Fibroblast of mammary gland (primary cell): Measurements from ENCODE around the gene DOK7.

Source experiments
- DNase-seq: peaks from one replicate; pipeline ENCODE4 v3.0.0-alpha.2; 2010; ENCODE audit warnings: low read depth
- H3K4me3 ChIP-seq: 2 replicates; pipeline ENCODE4 v1.5.1; 2011; ENCODE audit warnings: low read depth, mild to moderate bottlenecking, low read length, moderate library complexity; ENCODE audit not compliant: control insufficient read depth
- CTCF ChIP-seq: conservative IDR thresholded peaks from 2 replicates; pipeline ENCODE4 v1.5.1; 2011; ENCODE audit warnings: low read depth, low read length, inconsistent platforms; ENCODE audit not compliant: control insufficient read depth, insufficient read depth

Gene DOK7

GRCh38 chr4:3426465-3427133, 36.5 kb upstream of the DOK7 start:
- DNase-seq, result no peak
- TF ChIP-seq CTCF, result no peak

GRCh38 chr4:3427134-3427476, 36.0 kb upstream of the DOK7 start:
- DNase-seq, result no peak
- H3K4me3 ChIP-seq, result no peak overlapping the region
- no peak for TF ChIP-seq CTCF

More at GRCh38 chr4:3426465-3427133, 36.5 kb upstream of the DOK7 start:
- H3K4me3 ChIP-seq, result no peak overlapping the region

- TF ChIP-seq CTCF, result no peak
- no peak for DNase-seq
- no peak overlapping the region for H3K4me3 ChIP-seq
Observed at GRCh38 chr4:3427706-3428446, 35.2 kb upstream of the DOK7 start.

GRCh38 chr4:3429651-3430050, 33.5 kb upstream of the DOK7 start:
- DNase-seq, result no peak
- TF ChIP-seq CTCF, result no peak
- H3K4me3 ChIP-seq, result no peak overlapping the region

GRCh38 chr4:3430524-3430923, 32.6 kb upstream of the DOK7 start:
- DNase-seq, result no peak
- H3K4me3 ChIP-seq, result no peak overlapping the region
- no peak for TF ChIP-seq CTCF

- H3K4me3 ChIP-seq, result no peak overlapping the region
- DNase-seq, result no peak
- no peak for TF ChIP-seq CTCF
Observed at GRCh38 chr4:3431446-3431993, 31.6 kb upstream of the DOK7 start.
